Karpas-422 (cell line): Measurements from ENCODE around the gene OPCML. TPM values are rescaled to one million over a fixed set of nuclear protein-coding genes. Genes with fewer than 3 reads are reported as not detected.

Experiments used
- DNase-seq: peaks from one replicate; pipeline ENCODE4 v3.0.0-alpha.2; 2015
- H2AFZ ChIP-seq: fragments of 200-600 bp; sonication (generic); 2 replicates; pipeline ENCODE4 v1.6.1; 2014; ENCODE audit warnings: antibody characterized with exemption, low read length, mixed read lengths
- H3K27ac ChIP-seq: fragments of 200-600 bp; sonication (generic); 2 replicates; pipeline ENCODE4 v1.5.1; 2014; ENCODE audit warnings: mild to moderate bottlenecking, low read length, moderate library complexity
- H3K27me3 ChIP-seq: fragments of 200-600 bp; sonication (generic); 2 replicates; pipeline ENCODE4 v1.6.1; 2014; ENCODE audit warnings: low read length, mixed read lengths
- H3K36me3 ChIP-seq: fragments of 200-600 bp; sonication (generic); 2 replicates; pipeline ENCODE4 v1.6.1; 2014; ENCODE audit warnings: low read length, mixed read lengths; ENCODE audit not compliant: insufficient read depth
- H3K4me1 ChIP-seq: fragments of 200-600 bp; sonication (generic); 2 replicates; pipeline ENCODE4 v1.6.1; 2014; ENCODE audit warnings: mild to moderate bottlenecking, low read length, mixed read lengths
- H3K4me2 ChIP-seq: fragments of 200-600 bp; sonication (generic); 2 replicates; pipeline ENCODE4 v1.6.1; 2014; ENCODE audit warnings: low read length, low read depth, mild to moderate bottlenecking; ENCODE audit not compliant: poor library complexity, severe bottlenecking
- H3K4me3 ChIP-seq: fragments of 200-600 bp; sonication (generic); 2 replicates; pipeline ENCODE4 v1.5.1; 2014; ENCODE audit warnings: mild to moderate bottlenecking, antibody characterized with exemption, low read length, mixed read lengths
- H3K79me2 ChIP-seq: fragments of 200-600 bp; sonication (generic); 2 replicates; pipeline ENCODE4 v1.6.1; 2014; ENCODE audit warnings: mild to moderate bottlenecking, low read length, mixed read lengths
- H3K9ac ChIP-seq: fragments of 200-600 bp; sonication (generic); 2 replicates; pipeline ENCODE4 v1.6.0; 2014; ENCODE audit warnings: low read length
- H3K9me2 ChIP-seq: fragments of 200-600 bp; sonication (generic), shearing (Covaris generic); replicated peaks from 2 replicates; pipeline ENCODE4 v1.6.0; 2014; ENCODE audit warnings: mild to moderate bottlenecking, low read length, moderate library complexity; ENCODE audit not compliant: insufficient read depth
- H3K9me3 ChIP-seq: fragments of 300-700, 200-600 bp; sonication (generic); 2 replicates; pipeline ENCODE4 v1.6.1; 2014; ENCODE audit warnings: low read length, mixed read lengths
- H4K20me1 ChIP-seq: fragments of 200-600 bp; sonication (generic); 2 replicates; pipeline ENCODE4 v1.6.1; 2014; ENCODE audit warnings: mild to moderate bottlenecking, antibody characterized with exemption, low read length, low read depth; ENCODE audit not compliant: insufficient read depth
- total RNA-seq: library from RNA; depleted of rRNA; stranded (reverse); fragments of >200 nt; shearing (Covaris generic); gene quantifications from 2 replicates; pipeline ENCODE4 v1.2.3, GENCODE V29; 2014; ENCODE audit warnings: low replicate concordance

The OPCML gene
- total RNA-seq, 1 experiment from 2014 or later = not detected

- H3K4me1 ChIP-seq = no peaks in the 10 kb centered on the region
- H3K79me2 ChIP-seq = no peaks in the 10 kb centered on the region
- DNase-seq = no peak
- no peak overlapping the region for H3K27ac ChIP-seq
- no peaks in the 10 kb centered on the region for H3K9me2 ChIP-seq
- no peaks in the 10 kb centered on the region for H3K36me3 ChIP-seq
- no peaks in the 10 kb centered on the region for H4K20me1 ChIP-seq
- no peak overlapping the region for H2AFZ ChIP-seq
- no peak overlapping the region for H3K9ac ChIP-seq
- H3K9me3 ChIP-seq = no peaks in the 10 kb centered on the region
- H3K4me3 ChIP-seq = no peak overlapping the region
- H3K4me2 ChIP-seq = no peak overlapping the region
- H3K27me3 ChIP-seq = no peaks in the 10 kb centered on the region
Measured at GRCh38 chr11:133560472-133560855, 28.2 kb upstream of the OPCML start.

GRCh38 chr11:133559833-133560471, 27.7 kb upstream of the OPCML start:
- no peaks in the 10 kb centered on the region for H3K4me1 ChIP-seq
- no peaks in the 10 kb centered on the region for H3K9me3 ChIP-seq
- H4K20me1 ChIP-seq = no peaks in the 10 kb centered on the region
- H3K4me3 ChIP-seq = no peak overlapping the region
- no peak overlapping the region for H2AFZ ChIP-seq
- no peak overlapping the region for H3K9ac ChIP-seq
- no peak overlapping the region for H3K4me2 ChIP-seq
- H3K79me2 ChIP-seq = no peaks in the 10 kb centered on the region
- DNase-seq = no peak
- H3K9me2 ChIP-seq = no peaks in the 10 kb centered on the region
- H3K36me3 ChIP-seq = no peaks in the 10 kb centered on the region
- no peak overlapping the region for H3K27ac ChIP-seq
- no peaks in the 10 kb centered on the region for H3K27me3 ChIP-seq

- H3K9ac ChIP-seq = no peak overlapping the region
- H3K9me3 ChIP-seq = no peaks in the 10 kb centered on the region
- no peaks in the 10 kb centered on the region for H3K27me3 ChIP-seq
- H2AFZ ChIP-seq = no peak overlapping the region
- no peaks in the 10 kb centered on the region for H3K4me1 ChIP-seq
- H3K27ac ChIP-seq = no peak overlapping the region
- no peak overlapping the region for H3K4me3 ChIP-seq
- H3K4me2 ChIP-seq = no peak overlapping the region
- no peaks in the 10 kb centered on the region for H4K20me1 ChIP-seq
- H3K36me3 ChIP-seq = no peaks in the 10 kb centered on the region
- H3K79me2 ChIP-seq = no peaks in the 10 kb centered on the region
- no peak for DNase-seq
- no peaks in the 10 kb centered on the region for H3K9me2 ChIP-seq
Measured at GRCh38 chr11:133559382-133559781, 27.1 kb upstream of the OPCML start.

GRCh38 chr11:133555034-133555433, 22.7 kb upstream of the OPCML start:
- no peak overlapping the region for H2AFZ ChIP-seq
- H3K9me2 ChIP-seq = no peaks in the 10 kb centered on the region
- H3K79me2 ChIP-seq = no peaks in the 10 kb centered on the region
- no peak overlapping the region for H3K9ac ChIP-seq
- no peak overlapping the region for H3K4me2 ChIP-seq
- H3K27me3 ChIP-seq = no peaks in the 10 kb centered on the region
- no peaks in the 10 kb centered on the region for H3K4me1 ChIP-seq
- no peaks in the 10 kb centered on the region for H3K36me3 ChIP-seq
- H3K4me3 ChIP-seq = no peak overlapping the region
- H3K9me3 ChIP-seq = no peaks in the 10 kb centered on the region
- no peak for DNase-seq
- no peaks in the 10 kb centered on the region for H4K20me1 ChIP-seq
- H3K27ac ChIP-seq = no peak overlapping the region

GRCh38 chr11:133553885-133554740, 21.8 kb upstream of the OPCML start:
- H3K9ac ChIP-seq = no peak overlapping the region
- no peaks in the 10 kb centered on the region for H3K9me2 ChIP-seq
- H3K27ac ChIP-seq = no peak overlapping the region
- H3K4me3 ChIP-seq = no peak overlapping the region
- H2AFZ ChIP-seq = no peak overlapping the region
- H3K27me3 ChIP-seq = no peaks in the 10 kb centered on the region
- H3K9me3 ChIP-seq = no peaks in the 10 kb centered on the region
- H3K79me2 ChIP-seq = no peaks in the 10 kb centered on the region
- no peaks in the 10 kb centered on the region for H3K36me3 ChIP-seq
- no peaks in the 10 kb centered on the region for H4K20me1 ChIP-seq
- H3K4me1 ChIP-seq = no peaks in the 10 kb centered on the region
- H3K4me2 ChIP-seq = no peak overlapping the region
- no peak for DNase-seq

GRCh38 chr11:133552938-133553337, 20.6 kb upstream of the OPCML start:
- H3K4me3 ChIP-seq = no peak overlapping the region
- H2AFZ ChIP-seq = no peak overlapping the region
- H3K9ac ChIP-seq = no peak overlapping the region
- no peaks in the 10 kb centered on the region for H3K9me2 ChIP-seq
- no peaks in the 10 kb centered on the region for H3K79me2 ChIP-seq
- no peaks in the 10 kb centered on the region for H3K27me3 ChIP-seq
- no peaks in the 10 kb centered on the region for H3K9me3 ChIP-seq
- H3K36me3 ChIP-seq = no peaks in the 10 kb centered on the region
- H3K4me2 ChIP-seq = no peak overlapping the region
- no peak overlapping the region for H3K27ac ChIP-seq
- H3K4me1 ChIP-seq = no peaks in the 10 kb centered on the region
- no peak for DNase-seq
- H4K20me1 ChIP-seq = no peaks in the 10 kb centered on the region

GRCh38 chr11:133551064-133551463, 18.8 kb upstream of the OPCML start:
- Histone ChIP-seq H3K9ac (no peak overlapping the region), H3K27ac (no peak overlapping the region), H3K9me3 (no peaks in the 10 kb centered on the region), H3K4me2 (no peak overlapping the region), H3K9me2 (no peaks in the 10 kb centered on the region), H3K79me2 (no peaks in the 10 kb centered on the region), H3K36me3 (no peaks in the 10 kb centered on the region), H3K4me1 (no peaks in the 10 kb centered on the region), H2AFZ (no peak overlapping the region), H4K20me1 (no peaks in the 10 kb centered on the region), H3K27me3 (no peaks in the 10 kb centered on the region), H3K4me3 (no peak overlapping the region)
- DNase-seq = no peak

- DNase-seq = no peak
- Histone ChIP-seq H4K20me1 (no peaks in the 10 kb centered on the region), H3K4me3 (no peak overlapping the region), H3K4me2 (no peak overlapping the region), H3K79me2 (no peaks in the 10 kb centered on the region), H3K27me3 (no peaks in the 10 kb centered on the region), H2AFZ (no peak overlapping the region), H3K27ac (no peak overlapping the region), H3K36me3 (no peaks in the 10 kb centered on the region), H3K4me1 (no peaks in the 10 kb centered on the region), H3K9me2 (no peaks in the 10 kb centered on the region), H3K9me3 (no peaks in the 10 kb centered on the region), H3K9ac (no peak overlapping the region)
Measured at GRCh38 chr11:133549826-133550225, 17.5 kb upstream of the OPCML start.
